Stimulated activated CD8-positive, alpha-beta memory T cell treated with anti-CD3 and anti-CD28 coated beads, Interleukin-12 subunit alpha, Interleukin-12 subunit beta, amount 100 ng/mL, for 24 hours (primary cell): ENCODE data around the gene SFPQ.
"Not testable (repeated sequence)": the region's sequence is repeated elsewhere in the genome, so short reads cannot be mapped to it uniquely, and the experiment has no call there.

Source experiments
- DNase-seq: peaks from one replicate; pipeline ENCODE4 v3.0.0-alpha.2; 2020; ENCODE audit errors: extremely low read depth

Gene SFPQ

GRCh38 chr1:35143737-35144508 is 49.0 kb downstream of the SFPQ start:
- no peak for DNase-seq

DNA sequence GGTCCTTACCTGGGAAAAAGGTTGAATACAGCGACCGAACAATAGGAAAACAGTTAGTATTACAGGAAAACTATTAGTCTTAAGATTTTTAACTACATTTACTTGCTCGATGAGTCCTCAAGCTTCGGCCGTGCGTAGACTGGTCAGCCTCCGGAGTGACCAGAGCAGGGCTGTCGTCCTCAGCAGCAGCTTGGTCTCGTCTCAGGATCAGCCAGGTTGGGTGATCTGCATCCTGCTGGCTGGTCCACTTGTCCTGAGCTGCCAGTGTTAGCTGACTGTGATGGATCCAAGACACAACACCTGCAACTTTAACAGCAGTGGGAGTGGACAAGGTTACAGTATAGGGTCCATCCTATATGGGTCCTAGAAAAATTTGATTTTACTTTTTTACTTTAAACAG is 50.2 kb downstream of the SFPQ start:
- not testable (repeated sequence) for DNase-seq

- DNase-seq: not testable (repeated sequence)
These were observed 50.7 kb downstream of the SFPQ start for GRCh38 chr1:35142294-35142693.

DNA sequence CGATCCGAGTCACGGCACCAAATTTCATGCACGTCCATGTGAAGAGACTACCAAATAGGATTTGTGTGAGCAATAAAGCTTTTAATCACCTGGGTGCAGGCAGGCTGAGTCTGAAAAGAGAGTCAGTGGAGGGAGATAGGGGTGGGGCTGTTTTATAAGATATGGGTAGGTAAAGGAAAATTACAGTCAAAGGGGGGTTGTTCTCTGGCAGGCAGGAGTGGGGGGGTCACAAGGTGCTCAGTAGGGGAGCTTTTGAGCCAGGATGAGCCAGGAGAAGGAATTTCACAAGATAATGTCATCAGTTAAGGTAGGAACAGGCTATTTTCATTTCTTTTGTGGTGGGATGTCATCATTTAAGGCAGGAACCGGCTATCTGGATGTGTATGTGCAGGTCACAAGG is 55.4 kb downstream of the SFPQ start:
- not testable (repeated sequence) for DNase-seq

DNA sequence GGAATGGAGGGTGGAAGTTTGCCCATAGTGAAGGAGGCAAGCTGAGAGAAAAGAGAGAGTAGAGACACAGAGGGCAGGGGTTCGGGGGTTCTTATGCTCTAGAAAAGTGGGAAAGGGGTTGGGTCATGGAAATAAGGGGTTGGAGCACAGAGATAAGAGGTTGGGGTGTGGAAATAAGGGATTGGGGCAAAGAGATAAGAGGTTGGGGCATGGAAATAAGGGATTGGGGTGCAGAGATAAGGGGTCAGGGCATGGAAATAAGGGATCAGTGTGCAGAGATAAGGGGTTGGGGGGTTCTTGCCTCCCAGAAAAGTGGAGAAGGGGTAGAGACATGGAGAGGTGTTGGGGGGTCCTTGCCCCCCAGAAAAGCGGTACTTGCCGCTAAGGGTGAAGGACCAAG is 56.2 kb downstream of the SFPQ start:
- no peak for DNase-seq
